Measurements from ENCODE around the gene ESPNL.

GRCh38 chr2:238081150-238081549 is 19.0 kb upstream of the ESPNL start:
- TF ChIP-seq CTCF (IDR thresholded peaks at IDR 0.05) = no peak
- no peak for TF ChIP-seq EP300 (IDR thresholded peaks at IDR 0.05)
